Caco-2 (cell line): ENCODE data around the gene GALP. TPM values are rescaled to one million over a fixed set of nuclear protein-coding genes. Genes with fewer than 3 reads are reported as not detected.
A peak's percentile ranks its signal among the peaks of the same experiment; 100 is the strongest.

Source experiments
- BruUV-seq: library from RNA; stranded (reverse); fragments of 400-500 nt; replicated peaks from 2 replicates; lab custom pipeline; 2021; lab: Mats Ljungman, UMichigan
- CTCF ChIA-PET: fragments of 300-600 bp; sonication (Branson Sonifier 250); formaldehyde crosslinking; loops from one replicate; lab custom pipeline; 2022; ENCODE audit warnings: antibody characterized with exemption; lab: Charles Lee
- POLR2A ChIA-PET: fragments of 300-600 bp; sonication (Branson Sonifier 250); formaldehyde crosslinking; loops from one replicate; lab custom pipeline; 2022; ENCODE audit warnings: antibody characterized with exemption; lab: Charles Lee
- DNase-seq, 2 experiments: peaks; one replicate each; pipeline versions ENCODE4 v3.0.0 to v3.0.0-alpha.2; 2020 to 2022
- H3K27me3 ChIP-seq: replicated peaks from 2 replicates; pipeline ENCODE4 v1.6.0; 2011; ENCODE audit warnings: low read length; ENCODE audit not compliant: control insufficient read depth, insufficient read depth
- H3K36me3 ChIP-seq: 2 replicates; pipeline ENCODE4 v1.5.1; 2011; ENCODE audit warnings: low read length; ENCODE audit not compliant: control insufficient read depth, insufficient read depth
- H3K4me1 ChIP-seq: fragments of 250-450 bp; sonication (Bioruptor Pico); 2 replicates; pipeline ENCODE4 v1.5.1; 2020; ENCODE audit warnings: mild to moderate bottlenecking
- H3K4me3 ChIP-seq: 2 replicates; pipeline ENCODE4 v1.5.1; 2011; ENCODE audit warnings: low read depth, mild to moderate bottlenecking, control low read depth, low read length
- H3K9me3 ChIP-seq: fragments of 250-450 bp; sonication (Bioruptor Pico); 2 replicates; pipeline ENCODE4 v1.5.1; 2020; ENCODE audit warnings: mild to moderate bottlenecking, moderate library complexity
- H3K27ac Mint-ChIP-seq: one replicate; pipeline ENCODE4 v1.8.0; 2022; ENCODE audit warnings: mixed read lengths; ENCODE audit not compliant: unreplicated experiment
- H3K27me3 Mint-ChIP-seq: one replicate; pipeline ENCODE4 v1.8.0; 2022; ENCODE audit warnings: mixed read lengths; ENCODE audit not compliant: insufficient read depth, unreplicated experiment
- H3K36me3 Mint-ChIP-seq: one replicate; pipeline ENCODE4 v1.8.0; 2022; ENCODE audit warnings: mild to moderate bottlenecking, mixed read lengths; ENCODE audit not compliant: insufficient read depth, unreplicated experiment
- H3K4me1 Mint-ChIP-seq: one replicate; pipeline ENCODE4 v1.8.0; 2022; ENCODE audit warnings: low read depth, mixed read lengths; ENCODE audit not compliant: unreplicated experiment
- H3K4me3 Mint-ChIP-seq: one replicate; pipeline ENCODE4 v1.8.0; 2022; ENCODE audit warnings: mild to moderate bottlenecking, moderate library complexity, mixed read lengths; ENCODE audit not compliant: unreplicated experiment
- H3K9me3 Mint-ChIP-seq: one replicate; pipeline ENCODE4 v1.8.0; 2022; ENCODE audit warnings: mixed read lengths; ENCODE audit not compliant: unreplicated experiment
- CTCF ChIP-seq, 2 experiments: fragments of 200-600 bp in 1 of 2; IDR thresholded peaks; 1 replicate in 1 of 2; 2 replicates in 1 of 2; pipeline versions ENCODE4 v1.5.1 to v1.8.0; 2011 to 2022; ENCODE audit warnings: antibody characterized with exemption in 1 of 2, control low read depth in 1 of 2, inconsistent platforms in 1 of 2, low read depth in 1 of 2, low read length in 1 of 2, mild to moderate bottlenecking in 1 of 2, moderate library complexity in 1 of 2; ENCODE audit not compliant: insufficient read depth in 1 of 2, severe bottlenecking in 1 of 2, unreplicated experiment in 1 of 2
- intact Hi-C: fragments of 100-400 bp; cut with micrococcal nuclease; formaldehyde crosslinking; loops from one replicate; pipeline ENCODE4 v1.10.0; 2022; ENCODE audit not compliant: unreplicated experiment
- total RNA-seq: library from RNA; stranded (reverse); gene quantifications from 2 replicates; pipeline ENCODE4 v1.2.3, GENCODE V29; 2022

The GALP gene
- total RNA-seq, 1 experiment from 2014 or later: not detected

- H3K27me3 ChIP-seq: no peaks in the 10 kb centered on the region
- H3K36me3 ChIP-seq: peaks cover 2% of the 10 kb centered on the region
- no peaks in the 10 kb centered on the region for H3K9me3 Mint-ChIP-seq
- peak overlapping the region; percentile 87 for H3K4me3 Mint-ChIP-seq
- ChIA-PET CTCF (interaction anchor here (0.7 to 1.5 kb wide), 3 partner anchors 61 to 192 kb away, joined by 4 to 10 read pairs (median 4); no protein-coding TSS in a partner anchor), POLR2A (interaction anchor here (0.5 to 1.9 kb wide), 8 partner anchors 9 to 192 kb away, joined by 3 to 13 read pairs (median 8); partner anchors contain the start of genes ZNF787 and ZSCAN5A)
- H3K9me3 ChIP-seq: no peaks in the 10 kb centered on the region
- no peaks in the 10 kb centered on the region for H3K27me3 Mint-ChIP-seq
- H3K4me1 ChIP-seq: peaks cover 21% of the 10 kb centered on the region
- no peak for TF ChIP-seq CTCF (IDR thresholded peaks at IDR 0.05; ENCODE audit: insufficient read depth in 1 of 2, low read depth in 1 of 2, low read length in 1 of 2, severe bottlenecking in 1 of 2, unreplicated experiment in 1 of 2)
- H3K27ac Mint-ChIP-seq: peak overlapping the region; percentile 97
- peak in 1 of 2 experiments; percentile 61 for DNase-seq
- BruUV-seq: no TSS peak
- intact Hi-C loops: loop anchor here (1.0 to 10.0 kb wide), 4 partner anchors 20 to 1679 kb away; partner anchors contain the start of genes LENG9, U2AF2, ZNF787 and ZSCAN5A
- H3K4me1 Mint-ChIP-seq: peaks cover 36% of the 10 kb centered on the region
- H3K4me3 ChIP-seq: peak overlapping the region; percentile 70
- peaks cover 39% of the 10 kb centered on the region for H3K36me3 Mint-ChIP-seq
Observed at GRCh38 chr19:56141417-56141993, 34.3 kb upstream of the GALP start.

GRCh38 chr19:56142087-56142787 is 33.6 kb upstream of the GALP start:
- Histone ChIP-seq H3K36me3 (peaks cover 3% of the 10 kb centered on the region), H3K4me1 (peaks cover 21% of the 10 kb centered on the region), H3K4me3 (peak overlapping the region; percentile 70), H3K27me3 (no peaks in the 10 kb centered on the region), H3K9me3 (no peaks in the 10 kb centered on the region)
- H3K4me1 Mint-ChIP-seq: peaks cover 36% of the 10 kb centered on the region
- CTCF ChIA-PET: interaction anchor here (0.6 to 1.4 kb wide), 2 partner anchors 13 to 191 kb away, joined by 3 to 4 read pairs; no protein-coding TSS in a partner anchor
- peaks cover 43% of the 10 kb centered on the region for H3K36me3 Mint-ChIP-seq
- TF ChIP-seq CTCF (IDR thresholded peaks at IDR 0.05; ENCODE audit: insufficient read depth in 1 of 2, low read depth in 1 of 2, low read length in 1 of 2, severe bottlenecking in 1 of 2, unreplicated experiment in 1 of 2): no peak
- H3K27ac Mint-ChIP-seq: peak overlapping the region; percentile 94
- DNase-seq: peak; percentile 88 to 94
- peak overlapping the region; percentile 87 for H3K4me3 Mint-ChIP-seq
- POLR2A ChIA-PET: interaction anchor here (0.9 to 1.9 kb wide), 2 partner anchors 10 to 21 kb away, joined by 3 to 8 read pairs; partner anchors contain the start of gene ZNF787
- intact Hi-C loops: loop anchor here (2.0 to 10.0 kb wide), 3 partner anchors 23 to 1680 kb away; partner anchors contain the start of genes LENG9 and U2AF2
- no peaks in the 10 kb centered on the region for H3K27me3 Mint-ChIP-seq
- H3K9me3 Mint-ChIP-seq: no peaks in the 10 kb centered on the region
- BruUV-seq: TSS peak; percentile 40

GRCh38 chr19:56142897-56143434 is 32.8 kb upstream of the GALP start:
- peak overlapping the region; percentile 94 for H3K27ac Mint-ChIP-seq
- no peaks in the 10 kb centered on the region for H3K9me3 Mint-ChIP-seq
- Histone ChIP-seq H3K27me3 (no peaks in the 10 kb centered on the region), H3K4me1 (peaks cover 21% of the 10 kb centered on the region), H3K4me3 (peak overlapping the region; percentile 70), H3K36me3 (peaks cover 5% of the 10 kb centered on the region), H3K9me3 (no peaks in the 10 kb centered on the region)
- H3K27me3 Mint-ChIP-seq: no peaks in the 10 kb centered on the region
- no TSS peak for BruUV-seq
- no peak for DNase-seq
- ChIA-PET CTCF (interaction anchor here (0.6 to 1.4 kb wide), 2 partner anchors 12 to 190 kb away, joined by 3 to 4 read pairs; no protein-coding TSS in a partner anchor), POLR2A (interaction anchor here (1.9 kb wide), 1 partner anchor 22 kb away, joined by 8 read pairs; the partner anchor contains the start of gene ZNF787)
- intact Hi-C loops: loop anchor here (2.0 to 10.0 kb wide), 3 partner anchors 22 to 1681 kb away; partner anchors contain the start of genes LENG9 and U2AF2
- no peak for TF ChIP-seq CTCF (IDR thresholded peaks at IDR 0.05; ENCODE audit: insufficient read depth in 1 of 2, low read depth in 1 of 2, low read length in 1 of 2, severe bottlenecking in 1 of 2, unreplicated experiment in 1 of 2)
- peaks cover 36% of the 10 kb centered on the region for H3K4me1 Mint-ChIP-seq
- peak overlapping the region; percentile 87 for H3K4me3 Mint-ChIP-seq
- peaks cover 50% of the 10 kb centered on the region for H3K36me3 Mint-ChIP-seq
